Cardiac muscle cell (in vitro differentiated cells and primary cell): ENCODE data around the gene GOLGA1. TPM values are rescaled to one million over a fixed set of nuclear protein-coding genes. Genes with fewer than 3 reads are reported as not detected.
"Not testable (repeated sequence)": the region's sequence is repeated elsewhere in the genome, so short reads cannot be mapped to it uniquely, and the experiment has no call there.

ENCODE experiments used
- DNase-seq, 2 donors: peaks; one replicate each; pipeline versions ENCODE4 v3.0.0 to v3.0.0-alpha.2; 2010 to 2017; ENCODE audit warnings: low read depth in 1 of 2, low spot score in 1 of 2
- H3K27ac ChIP-seq: fragments of 200-600 bp; sonication (generic); 2 replicates; pipeline ENCODE4 v1.5.1; 2016
- H3K27me3 ChIP-seq: fragments of 200-600 bp; sonication (generic); 2 replicates; pipeline ENCODE4 v1.6.0; 2016; ENCODE audit warnings: control low read depth
- H3K36me3 ChIP-seq: fragments of 200-600 bp; sonication (generic); 2 replicates; pipeline ENCODE4 v1.5.1; 2016; ENCODE audit warnings: control low read depth
- H3K4me1 ChIP-seq: fragments of 200-600 bp; sonication (generic); 2 replicates; pipeline ENCODE4 v1.8.1; 2017; ENCODE audit warnings: low read depth, mild to moderate bottlenecking, mixed run types
- H3K4me3 ChIP-seq: fragments of 200-600 bp; sonication (generic); 2 replicates; pipeline ENCODE4 v1.5.1; 2016; ENCODE audit warnings: mild to moderate bottlenecking
- H3K9me3 ChIP-seq: fragments of 200-600 bp; sonication (generic); 2 replicates; pipeline ENCODE4 v1.5.1; 2017; ENCODE audit warnings: low read depth, mild to moderate bottlenecking, control low read depth
- CTCF ChIP-seq: IDR thresholded peaks from 2 replicates; pipeline ENCODE4 v1.5.1; 2012; ENCODE audit warnings: low read depth, mild to moderate bottlenecking, low read length
- polyA plus RNA-seq: library from polyadenylated mRNA; unstranded; fragments of >200 nt; fragmentation: Nextera tagmentation; extraction: Ambion mirVana; gene quantifications from 2 replicates; pipeline ENCODE4 v1.2.1, GENCODE V29; 2016
- total RNA-seq: library from RNA; depleted of rRNA; stranded (reverse); fragments of >200 nt; gene quantifications from 2 replicates; pipeline ENCODE4 v1.2.3, GENCODE V29; 2016

Gene GOLGA1
- total and polyA plus RNA-seq, 2 experiments from 2014 or later, result 15.0 to 21.1 TPM

- H3K4me1 ChIP-seq, result peaks cover 5% of the 10 kb centered on the region
- no peaks in the 10 kb centered on the region for H3K27me3 ChIP-seq
- H3K27ac ChIP-seq, result no peak overlapping the region
- DNase-seq, result no peak
- no peak for TF ChIP-seq CTCF
- no peaks in the 10 kb centered on the region for H3K9me3 ChIP-seq
- H3K4me3 ChIP-seq, result peak overlapping the region; percentile 29
- peaks cover 11% of the 10 kb centered on the region for H3K36me3 ChIP-seq
These were observed 87.2 kb downstream of the GOLGA1 start for GRCh38 chr9:124853605-124854143.

- TF ChIP-seq CTCF, result peak; percentile 83
- H3K27me3 ChIP-seq, result no peaks in the 10 kb centered on the region
- no peak within 1 kb of the TSS for H3K27ac ChIP-seq
- no peaks in the 10 kb centered on the region for H3K9me3 ChIP-seq
- H3K4me1 ChIP-seq, result peaks cover 5% of the 10 kb centered on the region
- DNase-seq, result peak; percentile 75 to 80
- H3K4me3 ChIP-seq, result peak within 1 kb of the TSS; percentile 29
- peaks cover 4% of the 10 kb centered on the region for H3K36me3 ChIP-seq
These were observed 87.9 kb downstream of the GOLGA1 start, which contains the start of gene WDR38 for GRCh38 chr9:124852829-124853531. WDR38 (plus strand) TSS chr9:124853460; CDS start chr9:124853532, 72 bp downstream.

GRCh38 chr9:124852121-124852828 lies 88.6 kb downstream of the GOLGA1 start:
- DNase-seq, result no peak
- peaks cover 5% of the 10 kb centered on the region for H3K4me1 ChIP-seq
- H3K27ac ChIP-seq, result no peak overlapping the region
- no peaks in the 10 kb centered on the region for H3K36me3 ChIP-seq
- H3K9me3 ChIP-seq, result no peaks in the 10 kb centered on the region
- H3K4me3 ChIP-seq, result no peak overlapping the region
- no peak for TF ChIP-seq CTCF
- no peaks in the 10 kb centered on the region for H3K27me3 ChIP-seq

- Histone ChIP-seq H3K27me3 (no peaks in the 10 kb centered on the region), H3K9me3 (no peaks in the 10 kb centered on the region), H3K27ac (no peak overlapping the region), H3K4me3 (no peak overlapping the region), H3K4me1 (peaks cover 5% of the 10 kb centered on the region), H3K36me3 (no peaks in the 10 kb centered on the region)
- no peak for TF ChIP-seq CTCF
- peak in 1 of 2 donors; percentile 79 for DNase-seq
These were observed 91.1 kb downstream of the GOLGA1 start for GRCh38 chr9:124849801-124850200.

- TF ChIP-seq CTCF, result no peak
- H3K27ac ChIP-seq, result no peak overlapping the region
- DNase-seq, result no peak
These were observed 93.9 kb downstream of the GOLGA1 start for GRCh38 chr9:124846969-124847368.

GRCh38 chr9:124846467-124846866 lies 94.4 kb downstream of the GOLGA1 start:
- DNase-seq, H3K36me3 ChIP-seq, H3K9me3 ChIP-seq: not testable (repeated sequence)

More at GRCh38 chr9:124846969-124847368, 93.9 kb downstream of the GOLGA1 start:
- Histone ChIP-seq H3K36me3 (no peaks in the 10 kb centered on the region), H3K4me1 (no peaks in the 10 kb centered on the region), H3K9me3 (no peaks in the 10 kb centered on the region), H3K4me3 (no peak overlapping the region), H3K27me3 (no peaks in the 10 kb centered on the region)

More at GRCh38 chr9:124846467-124846866, 94.4 kb downstream of the GOLGA1 start:
- not testable (repeated sequence) for H3K27ac ChIP-seq, H3K27me3 ChIP-seq, H3K4me3 ChIP-seq, H3K4me1 ChIP-seq
